SK-N-SH (cell line): ENCODE measurements around the gene RTP2. TPM values are rescaled to one million over a fixed set of nuclear protein-coding genes. Genes with fewer than 3 reads are reported as not detected.

Source experiments
- CTCF ChIA-PET: fragments of 300-600, 350-600 bp; formaldehyde crosslinking; extraction: SDS; loops from one replicate; lab custom pipeline; 2021; lab: Yijun Ruan, JAX
- POLR2A ChIA-PET: fragments of 350-600 bp; sonication (Branson Sonifier 250); formaldehyde crosslinking; extraction: SDS; loops from one replicate; lab custom pipeline; 2020; ENCODE audit warnings: antibody characterized with exemption, inconsistent platforms; lab: Yijun Ruan, JAX
- DNase-seq: peaks from one replicate; pipeline ENCODE4 v3.0.0; 2012
- H2AFZ ChIP-seq: fragments of 200-600 bp; sonication (generic); 2 replicates; pipeline ENCODE4 v1.8.1; 2016; ENCODE audit warnings: antibody characterized with exemption, mild to moderate bottlenecking, low read depth
- H3F3A ChIP-seq: fragments of 200-600 bp; sonication (generic); replicated peaks from 2 replicates; pipeline ENCODE3; 2016; ENCODE audit warnings: antibody characterized with exemption, mild to moderate bottlenecking; ENCODE audit not compliant: insufficient read depth
- H3K27ac ChIP-seq, 2 experiments: fragments of 200-500 bp in 1 of 2; fragments of 200-600 bp in 1 of 2; sonication (Bioruptor generic) in 1 of 2; sonication (generic), shearing (Covaris generic) in 1 of 2; 2 replicates each; pipeline versions ENCODE4 v1.5.1 to v1.6.1; 2014 to 2016; ENCODE audit warnings: low read depth in 2 of 2, inconsistent platforms in 1 of 2, low read length in 1 of 2, mild to moderate bottlenecking in 1 of 2, mixed read lengths in 1 of 2
- H3K27me3 ChIP-seq: fragments of 200-600 bp; sonication (generic), shearing (Covaris generic); 2 replicates; pipeline ENCODE4 v1.6.1; 2016; ENCODE audit warnings: mixed run types; ENCODE audit not compliant: insufficient read depth
- H3K36me3 ChIP-seq, 2 experiments: fragments of 200-500 bp in 1 of 2; fragments of 200-600 bp in 1 of 2; sonication (Bioruptor generic) in 1 of 2; sonication (generic) in 1 of 2; replicated peaks in 1 of 2; 2 replicates each; pipeline versions ENCODE3 to v1.5.1; 2014 to 2016; ENCODE audit warnings: low read length in 1 of 2, mild to moderate bottlenecking in 1 of 2; ENCODE audit not compliant: insufficient read depth in 2 of 2, control insufficient read depth in 1 of 2
- H3K4me1 ChIP-seq, 2 experiments: fragments of 200-500 bp in 1 of 2; fragments of 200-600 bp in 1 of 2; sonication (Bioruptor generic) in 1 of 2; sonication (generic), shearing (Covaris generic) in 1 of 2; 2 replicates each; pipeline versions ENCODE4 v1.5.1 to v1.6.1; 2014 to 2016; ENCODE audit warnings: low read depth in 1 of 2, low read length in 1 of 2, mixed run types in 1 of 2; ENCODE audit not compliant: insufficient read depth in 2 of 2, control insufficient read depth in 1 of 2
- H3K4me2 ChIP-seq: fragments of 200-600 bp; sonication (generic), shearing (Covaris generic); 2 replicates; pipeline ENCODE4 v1.6.1; 2017; ENCODE audit warnings: mixed run types
- H3K4me3 ChIP-seq, 2 experiments: fragments of 200-500 bp in 1 of 2; fragments of 200-600 bp in 1 of 2; sonication (Bioruptor generic) in 1 of 2; sonication (generic), shearing (Covaris generic) in 1 of 2; 2 replicates each; pipeline versions ENCODE4 v1.5.1 to v1.8.1; 2014 to 2016; ENCODE audit warnings: low read depth in 2 of 2, inconsistent platforms in 1 of 2, low read length in 1 of 2, mild to moderate bottlenecking in 1 of 2, mixed read lengths in 1 of 2, moderate library complexity in 1 of 2
- H3K79me2 ChIP-seq: fragments of 200-600 bp; sonication (generic); 2 replicates; pipeline ENCODE4 v1.8.1; 2017; ENCODE audit warnings: mild to moderate bottlenecking; ENCODE audit not compliant: insufficient read depth
- H3K9ac ChIP-seq: fragments of 200-600 bp; sonication (generic); 2 replicates; pipeline ENCODE4 v1.6.1; 2017; ENCODE audit warnings: mixed run types
- H3K9me2 ChIP-seq: fragments of 200-600 bp; sonication (generic); 2 replicates; pipeline ENCODE4 v1.6.1; 2017; ENCODE audit warnings: mixed run types
- H3K9me3 ChIP-seq: fragments of 200-600 bp; sonication (generic); 2 replicates; pipeline ENCODE4 v1.6.1; 2017; ENCODE audit warnings: mixed run types, mild to moderate bottlenecking, moderate library complexity
- H4K20me1 ChIP-seq: fragments of 200-600 bp; sonication (generic); 2 replicates; pipeline ENCODE4 v1.6.1; 2017; ENCODE audit warnings: mild to moderate bottlenecking, mixed run types; ENCODE audit not compliant: insufficient read depth
- CHD2 ChIP-seq: fragments of 150-350 bp; IDR thresholded peaks from 2 replicates; pipeline ENCODE4 v1.6.1; 2018; ENCODE audit warnings: low read length; ENCODE audit not compliant: partially characterized antibody
- FOXM1 ChIP-seq: IDR thresholded peaks from 2 replicates; pipeline ENCODE4 v1.4.0; 2012; ENCODE audit warnings: low read depth, mild to moderate bottlenecking
- JUND ChIP-seq: IDR thresholded peaks from 2 replicates; pipeline ENCODE4 v1.4.0; 2012
- NRF1 ChIP-seq: IDR thresholded peaks from 2 replicates; pipeline ENCODE4 v1.6.1; 2012; ENCODE audit warnings: low read depth, mild to moderate bottlenecking, low read length
- POLR2AphosphoS5 ChIP-seq: IDR thresholded peaks from 2 replicates; pipeline ENCODE4 v1.6.1; 2012; ENCODE audit warnings: low read depth, low read length
- RAD21 ChIP-seq: IDR thresholded peaks from 2 replicates; pipeline ENCODE4 v1.6.1; 2012; ENCODE audit warnings: mild to moderate bottlenecking, low read length
- SMC3 ChIP-seq: IDR thresholded peaks from 2 replicates; pipeline ENCODE4 v1.6.1; 2012; ENCODE audit warnings: low read depth, low read length, improper control_type of control experiment
- TAF1 ChIP-seq: IDR thresholded peaks from 2 replicates; pipeline ENCODE4 v1.6.1; 2012; ENCODE audit warnings: low read depth, mild to moderate bottlenecking, low read length, moderate library complexity, borderline replicate concordance
- WGBS: methylation state at CpG from one replicate; pipeline ENCODE4 v1.1.6; 2017; ENCODE audit warnings: low lambda C conversion rate; 5-methylcytosine and 5-hydroxymethylcytosine counted together
- polyA plus RNA-seq, 3 experiments: library from polyadenylated mRNA; depleted of rRNA; stranded (reverse); fragments of >200 nt; gene quantifications; 2 replicates each; pipeline ENCODE4 v1.2.3, GENCODE V29; 2012
- TF ChIP-seq, protein P1 (sequence below): fragments of 200-600 bp; sonication (generic); IDR thresholded peaks from 2 replicates; pipeline ENCODE4 v1.6.1; 2017; ENCODE audit warnings: antibody characterized with exemption, mild to moderate bottlenecking, moderate library complexity

Gene RTP2
- polyA plus RNA-seq, 1 of the 3 experiments (the other 2 are of a cell fraction), result 0.07 TPM

DNA sequence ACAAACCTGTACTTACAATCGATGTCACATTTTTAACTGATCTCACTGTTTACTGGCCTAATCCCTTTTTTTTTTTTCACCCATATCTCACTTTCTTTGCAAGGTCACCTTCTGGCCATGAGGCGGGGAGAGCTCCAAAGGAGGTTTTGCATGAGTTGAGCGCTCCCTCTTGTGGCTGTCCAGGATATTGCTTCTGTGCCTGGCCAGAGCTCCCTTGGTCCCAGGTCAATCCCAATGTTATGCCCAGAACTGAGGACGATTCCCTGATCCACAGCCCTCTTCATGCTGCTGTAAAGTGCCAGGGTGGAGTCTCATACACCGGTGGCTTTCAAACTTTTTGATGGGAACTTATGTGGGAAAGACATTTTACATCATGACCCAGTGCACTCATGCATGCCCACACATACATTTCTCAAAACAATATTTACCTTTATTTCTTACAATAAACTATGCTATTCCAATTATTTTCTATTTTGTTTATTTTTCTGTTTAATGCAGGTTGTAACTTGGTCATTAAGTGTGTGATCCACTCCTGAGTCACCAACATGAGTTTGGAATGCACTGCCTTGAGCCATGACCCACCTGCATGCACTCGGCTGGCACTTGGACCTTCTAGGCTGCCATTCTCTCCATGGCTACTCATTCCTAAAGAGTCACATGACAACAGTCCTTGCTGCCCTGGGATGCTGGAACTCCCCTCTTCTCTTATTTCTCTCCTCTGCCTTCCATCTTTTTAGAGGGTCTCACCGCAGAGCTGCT is 22.5 kb downstream of the RTP2 start:
- H3K36me3 ChIP-seq, result no peaks in the 10 kb centered on the region
- TF ChIP-seq, protein P1, sequence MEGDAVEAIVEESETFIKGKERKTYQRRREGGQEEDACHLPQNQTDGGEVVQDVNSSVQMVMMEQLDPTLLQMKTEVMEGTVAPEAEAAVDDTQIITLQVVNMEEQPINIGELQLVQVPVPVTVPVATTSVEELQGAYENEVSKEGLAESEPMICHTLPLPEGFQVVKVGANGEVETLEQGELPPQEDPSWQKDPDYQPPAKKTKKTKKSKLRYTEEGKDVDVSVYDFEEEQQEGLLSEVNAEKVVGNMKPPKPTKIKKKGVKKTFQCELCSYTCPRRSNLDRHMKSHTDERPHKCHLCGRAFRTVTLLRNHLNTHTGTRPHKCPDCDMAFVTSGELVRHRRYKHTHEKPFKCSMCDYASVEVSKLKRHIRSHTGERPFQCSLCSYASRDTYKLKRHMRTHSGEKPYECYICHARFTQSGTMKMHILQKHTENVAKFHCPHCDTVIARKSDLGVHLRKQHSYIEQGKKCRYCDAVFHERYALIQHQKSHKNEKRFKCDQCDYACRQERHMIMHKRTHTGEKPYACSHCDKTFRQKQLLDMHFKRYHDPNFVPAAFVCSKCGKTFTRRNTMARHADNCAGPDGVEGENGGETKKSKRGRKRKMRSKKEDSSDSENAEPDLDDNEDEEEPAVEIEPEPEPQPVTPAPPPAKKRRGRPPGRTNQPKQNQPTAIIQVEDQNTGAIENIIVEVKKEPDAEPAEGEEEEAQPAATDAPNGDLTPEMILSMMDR, result peak; percentile 89
- TF ChIP-seq RAD21 (peak; percentile 86), POLR2AphosphoS5 (no peak), CHD2 (no peak), SMC3 (peak; percentile 87), NRF1 (no peak), JUND (no peak), TAF1 (no peak)
- peak overlapping the region in 1 of 2 experiments; percentile 16; a peak in 1 of 4 replicates for H3K4me3 ChIP-seq
- no peaks in the 10 kb centered on the region for H3K9me2 ChIP-seq
- no peaks in the 10 kb centered on the region for H3K9me3 ChIP-seq
- DNase-seq, result peak; percentile 65
- H3K79me2 ChIP-seq, result no peaks in the 10 kb centered on the region
- H3F3A ChIP-seq, result peaks cover under 1% of the 10 kb centered on the region
- ChIA-PET POLR2A (no interaction called here), CTCF (interaction anchor here (0.5 to 5.1 kb wide), 61 partner anchors 8 to 1553 kb away, joined by 3 to 192 read pairs (median 4); partner anchors contain the start of genes RTP2 and SST)
- no peak overlapping the region for H3K9ac ChIP-seq
- H3K27ac ChIP-seq, result no peak overlapping the region
- no peaks in the 10 kb centered on the region for H4K20me1 ChIP-seq
- H3K4me2 ChIP-seq, result no peak overlapping the region
- H3K4me1 ChIP-seq, result no peaks in the 10 kb centered on the region
- no peak overlapping the region for H2AFZ ChIP-seq
- H3K27me3 ChIP-seq, result peaks cover 33% of the 10 kb centered on the region; the same call in 1 of the 2 replicates
- WGBS, result 19% methylated on average over 7 of the region's 7 CpGs

GRCh38 chr3:187678726-187679268 is 23.6 kb downstream of the RTP2 start:
- peak; percentile 34 for DNase-seq
- no peaks in the 10 kb centered on the region for H4K20me1 ChIP-seq
- H3K27ac ChIP-seq, result no peak overlapping the region
- TF ChIP-seq RAD21, result peak; percentile 66
- TF ChIP-seq POLR2AphosphoS5, result no peak
- TF ChIP-seq SMC3, result peak; percentile 62
- no peak for TF ChIP-seq FOXM1
- TF ChIP-seq, protein P1, result peak; percentile 70
- TF ChIP-seq, all 33 proteins: peak for 3
- H3K4me1 ChIP-seq, result no peaks in the 10 kb centered on the region
- H2AFZ ChIP-seq, result no peak overlapping the region
- H3K9me2 ChIP-seq, result no peaks in the 10 kb centered on the region
- no peaks in the 10 kb centered on the region for H3K9me3 ChIP-seq
- CTCF ChIA-PET, result interaction anchor here (0.6 to 5.1 kb wide), 39 partner anchors 7 to 1554 kb away, joined by 3 to 192 read pairs (median 6); partner anchors contain the start of genes RTP2 and SST
- H3K4me2 ChIP-seq, result no peak overlapping the region
- POLR2A ChIA-PET, result no interaction called here
- no peak overlapping the region for H3K9ac ChIP-seq
- H3K4me3 ChIP-seq, result no peak overlapping the region; a peak in 1 of 4 replicates
- 3% methylated on average over 5 of the region's 5 CpGs for WGBS
- H3K36me3 ChIP-seq, result no peaks in the 10 kb centered on the region
- peaks cover 34% of the 10 kb centered on the region; the same call in 1 of the 2 replicates for H3K27me3 ChIP-seq
- H3F3A ChIP-seq, result no peaks in the 10 kb centered on the region
- H3K79me2 ChIP-seq, result no peaks in the 10 kb centered on the region
